Thyroid gland (tissue), 4 donors: ENCODE results near the gene GATA3. TPM values are rescaled to one million over a fixed set of nuclear protein-coding genes. Genes with fewer than 3 reads are reported as not detected.

Experiments used
- DNase-seq, 2 donors: peaks; one replicate each; pipeline ENCODE4 v3.0.0-alpha.2; 2019
- H3K27ac ChIP-seq, 3 donors: fragments of 200-600 bp; sonication (generic); 1 replicate in 2 of 3; 2 replicates in 1 of 3; pipeline ENCODE4 v1.5.1; 2016 to 2019; ENCODE audit warnings: mild to moderate bottlenecking in 1 of 3, moderate library complexity in 1 of 3
- H3K27me3 ChIP-seq: fragments of 200-600 bp; sonication (generic); one replicate; pipeline ENCODE4 v1.5.1; 2019
- H3K36me3 ChIP-seq, 2 donors: fragments of 200-600 bp; sonication (generic); one replicate each; pipeline ENCODE4 v1.5.1; 2016 to 2019
- H3K4me1 ChIP-seq, 2 donors: fragments of 200-600 bp; sonication (generic); one replicate each; pipeline ENCODE4 v1.5.1; 2017 to 2019
- H3K4me3 ChIP-seq, 3 donors: fragments of 200-600 bp; sonication (generic); replicated peaks in 1 of 3; 1 replicate in 2 of 3; 2 replicates in 1 of 3; pipeline ENCODE4 v1.5.1; 2016; ENCODE audit warnings: mild to moderate bottlenecking in 1 of 3
- H3K9me3 ChIP-seq: fragments of 200-600 bp; sonication (generic); one replicate; pipeline ENCODE4 v1.5.1; 2017
- CTCF ChIP-seq, 6 experiments: fragments of 200-600 bp in 3 of 6; fragments of 450-650 bp in 3 of 6; sonication (generic) in 3 of 6; IDR thresholded peaks; one replicate each; pipeline ENCODE4 v1.5.1; 2016 to 2019; ENCODE audit warnings: antibody characterized with exemption in 6 of 6, mild to moderate bottlenecking in 2 of 6, inconsistent platforms in 1 of 6, moderate library complexity in 1 of 6
- POLR2A ChIP-seq, 2 donors: fragments of 450-650 bp; IDR thresholded peaks; one replicate each; pipeline ENCODE4 v1.6.1; 2017; ENCODE audit warnings: antibody characterized with exemption in 2 of 2, mild to moderate bottlenecking in 2 of 2, moderate library complexity in 1 of 2
- WGBS, 2 donors: methylation state at CpG; one replicate each; pipeline ENCODE4 v1.1.5; 2017; 5-methylcytosine and 5-hydroxymethylcytosine counted together
- intact Hi-C: fragments of 100-400 bp; cut with DNase I; formaldehyde crosslinking; loops from one replicate; pipeline ENCODE4 v1.15.1; 2023
- total RNA-seq, 4 donors: library from RNA; depleted of rRNA; stranded (reverse); fragments of >200 nt; gene quantifications; one replicate each; pipeline ENCODE4 v1.2.3, GENCODE V29; 2016

The GATA3 gene
- total RNA-seq, 4 donors from 2014 or later, result 1.1 to 3.8 (median 1.9) TPM

GRCh38 chr10:8074881-8075280 lies 20.4 kb downstream of the GATA3 start:
- no peak overlapping the region for H3K27ac ChIP-seq
- no peaks in the 10 kb centered on the region for H3K36me3 ChIP-seq
- no peak for DNase-seq
- 94 to 96% methylated on average over 14 of the region's 14 CpGs for WGBS, 2 donors
- H3K4me1 ChIP-seq, result no peaks in the 10 kb centered on the region
- H3K27me3 ChIP-seq, result no peaks in the 10 kb centered on the region
- no peaks in the 10 kb centered on the region for H3K9me3 ChIP-seq
- TF ChIP-seq POLR2A (IDR thresholded peaks at IDR 0.05) (no peak), CTCF (IDR thresholded peaks at IDR 0.05) (no peak)
- H3K4me3 ChIP-seq, result no peak overlapping the region
- intact Hi-C loops, result no loop called here

- intact Hi-C loops, result no loop called here
- 64 to 70% methylated on average over 19 of the region's 19 CpGs for WGBS, 2 donors
- Histone ChIP-seq H3K9me3 (no peaks in the 10 kb centered on the region), H3K4me1 (no peaks in the 10 kb centered on the region), H3K27ac (no peak overlapping the region), H3K27me3 (no peaks in the 10 kb centered on the region), H3K4me3 (no peak overlapping the region), H3K36me3 (no peaks in the 10 kb centered on the region)
- DNase-seq, result no peak
- TF ChIP-seq POLR2A (IDR thresholded peaks at IDR 0.05), result no peak
Measured at GRCh38 chr10:8075282-8076260, 21.1 kb downstream of the GATA3 start.

GRCh38 chr10:8076933-8077332 lies 22.4 kb downstream of the GATA3 start:
- Histone ChIP-seq H3K9me3 (no peaks in the 10 kb centered on the region), H3K4me3 (no peak overlapping the region), H3K27me3 (no peaks in the 10 kb centered on the region), H3K27ac (no peak overlapping the region), H3K4me1 (no peaks in the 10 kb centered on the region), H3K36me3 (no peaks in the 10 kb centered on the region)
- TF ChIP-seq POLR2A (IDR thresholded peaks at IDR 0.05) (no peak), CTCF (IDR thresholded peaks at IDR 0.05) (no peak)
- WGBS, 2 donors, result 90 to 92% methylated on average over 5 of the region's 5 CpGs
- intact Hi-C loops, result no loop called here
- no peak for DNase-seq

- no peaks in the 10 kb centered on the region for H3K27me3 ChIP-seq
- intact Hi-C loops, result no loop called here
- H3K9me3 ChIP-seq, result no peaks in the 10 kb centered on the region
- H3K4me3 ChIP-seq, result no peak overlapping the region
- H3K4me1 ChIP-seq, result no peaks in the 10 kb centered on the region
- H3K27ac ChIP-seq, result no peak overlapping the region
- TF ChIP-seq POLR2A (IDR thresholded peaks at IDR 0.05) (no peak), CTCF (IDR thresholded peaks at IDR 0.05) (no peak)
- WGBS, 2 donors, result 88 to 92% methylated on average over 1 of the region's 1 CpG
- no peak for DNase-seq
- no peaks in the 10 kb centered on the region for H3K36me3 ChIP-seq
Measured at GRCh38 chr10:8078027-8078426, 23.5 kb downstream of the GATA3 start.

- Histone ChIP-seq H3K4me1 (no peaks in the 10 kb centered on the region), H3K4me3 (no peak overlapping the region), H3K36me3 (no peaks in the 10 kb centered on the region), H3K27me3 (no peaks in the 10 kb centered on the region), H3K9me3 (no peaks in the 10 kb centered on the region), H3K27ac (no peak overlapping the region)
- intact Hi-C loops, result no loop called here
- no peak for TF ChIP-seq CTCF (IDR thresholded peaks at IDR 0.05)
- TF ChIP-seq POLR2A (IDR thresholded peaks at IDR 0.05), result no peak
- WGBS, 2 donors, result 39 to 48% methylated on average over 3 of the region's 3 CpGs
- peak in 1 of 2 donors; percentile 22 for DNase-seq
Measured at GRCh38 chr10:8079126-8079525, 24.6 kb downstream of the GATA3 start.
